ENCODE results near the gene TMEM135. TPM values are rescaled to one million over a fixed set of nuclear protein-coding genes. Genes with fewer than 3 reads are reported as not detected.

The TMEM135 gene
- total RNA-seq, 1 experiment from 2014 or later, result 95.2 TPM

GRCh38 chr11:87366346-87366745 lies 328.6 kb downstream of the TMEM135 start:
- peaks cover 2% of the 10 kb centered on the region for H3K27me3 Mint-ChIP-seq (ENCODE audit: insufficient read depth, unreplicated experiment)
- no peaks in the 10 kb centered on the region for H3K4me1 Mint-ChIP-seq (ENCODE audit: low read depth, unreplicated experiment)
- Histone ChIP-seq H3K36me3 (ENCODE audit: control insufficient read depth, insufficient read depth, low read length) (no peaks in the 10 kb centered on the region), H3K4me3 (ENCODE audit: low read depth, low read length) (no peak overlapping the region), H3K4me1 (no peaks in the 10 kb centered on the region), H3K27me3 (replicated peaks; ENCODE audit: control insufficient read depth, insufficient read depth, low read length) (no peaks in the 10 kb centered on the region), H3K9me3 (no peaks in the 10 kb centered on the region)
- no peak overlapping the region for H3K4me3 Mint-ChIP-seq (ENCODE audit: unreplicated experiment)
- DNase-seq, result no peak
- ChIA-PET POLR2A (no interaction called here), CTCF (no interaction called here)
- no peaks in the 10 kb centered on the region for H3K9me3 Mint-ChIP-seq (ENCODE audit: unreplicated experiment)
- H3K27ac Mint-ChIP-seq (ENCODE audit: unreplicated experiment), result no peak overlapping the region
- H3K36me3 Mint-ChIP-seq (ENCODE audit: insufficient read depth, unreplicated experiment), result no peaks in the 10 kb centered on the region
- intact Hi-C loops (cut with micrococcal nuclease; ENCODE audit: unreplicated experiment), result no loop called here
- BruUV-seq (replicated peaks), result no TSS peak
- no peak for TF ChIP-seq CTCF (IDR thresholded peaks at IDR 0.05; ENCODE audit: insufficient read depth in 1 of 2, low read depth in 1 of 2, low read length in 1 of 2, severe bottlenecking in 1 of 2, unreplicated experiment in 1 of 2)

GRCh38 chr11:87366763-87367405 lies 329.1 kb downstream of the TMEM135 start:
- H3K9me3 ChIP-seq, result no peaks in the 10 kb centered on the region
- H3K36me3 Mint-ChIP-seq (ENCODE audit: insufficient read depth, unreplicated experiment), result no peaks in the 10 kb centered on the region
- ChIA-PET POLR2A (no interaction called here), CTCF (no interaction called here)
- peaks cover 2% of the 10 kb centered on the region for H3K27me3 Mint-ChIP-seq (ENCODE audit: insufficient read depth, unreplicated experiment)
- no peak for DNase-seq
- H3K9me3 Mint-ChIP-seq (ENCODE audit: unreplicated experiment), result no peaks in the 10 kb centered on the region
- BruUV-seq (replicated peaks), result no TSS peak
- H3K4me1 Mint-ChIP-seq (ENCODE audit: low read depth, unreplicated experiment), result no peaks in the 10 kb centered on the region
- TF ChIP-seq CTCF (IDR thresholded peaks at IDR 0.05; ENCODE audit: insufficient read depth in 1 of 2, low read depth in 1 of 2, low read length in 1 of 2, severe bottlenecking in 1 of 2, unreplicated experiment in 1 of 2), result no peak
- intact Hi-C loops (cut with micrococcal nuclease; ENCODE audit: unreplicated experiment), result no loop called here
- H3K27me3 ChIP-seq (replicated peaks; ENCODE audit: control insufficient read depth, insufficient read depth, low read length), result no peaks in the 10 kb centered on the region
- no peak overlapping the region for H3K4me3 ChIP-seq (ENCODE audit: low read depth, low read length)
- no peaks in the 10 kb centered on the region for H3K36me3 ChIP-seq (ENCODE audit: control insufficient read depth, insufficient read depth, low read length)
- H3K4me3 Mint-ChIP-seq (ENCODE audit: unreplicated experiment), result no peak overlapping the region
- H3K27ac Mint-ChIP-seq (ENCODE audit: unreplicated experiment), result no peak overlapping the region
- no peaks in the 10 kb centered on the region for H3K4me1 ChIP-seq

GRCh38 chr11:87368151-87368550 lies 330.4 kb downstream of the TMEM135 start:
- intact Hi-C loops (cut with micrococcal nuclease; ENCODE audit: unreplicated experiment), result no loop called here

More at GRCh38 chr11:87368151-87368550, 330.4 kb downstream of the TMEM135 start:
- DNase-seq, result no peak
- ChIA-PET POLR2A (no interaction called here), CTCF (no interaction called here)
- H3K9me3 ChIP-seq, result no peaks in the 10 kb centered on the region
- Mint-ChIP-seq H3K27ac (ENCODE audit: unreplicated experiment) (no peak overlapping the region), H3K27me3 (ENCODE audit: insufficient read depth, unreplicated experiment) (peaks cover 2% of the 10 kb centered on the region), H3K4me1 (ENCODE audit: low read depth, unreplicated experiment) (no peaks in the 10 kb centered on the region), H3K9me3 (ENCODE audit: unreplicated experiment) (no peaks in the 10 kb centered on the region), H3K36me3 (ENCODE audit: insufficient read depth, unreplicated experiment) (no peaks in the 10 kb centered on the region), H3K4me3 (ENCODE audit: unreplicated experiment) (no peak overlapping the region)
- TF ChIP-seq CTCF (IDR thresholded peaks at IDR 0.05; ENCODE audit: insufficient read depth in 1 of 2, low read depth in 1 of 2, low read length in 1 of 2, severe bottlenecking in 1 of 2, unreplicated experiment in 1 of 2), result no peak
- no peak overlapping the region for H3K4me3 ChIP-seq (ENCODE audit: low read depth, low read length)
- no TSS peak for BruUV-seq (replicated peaks)
- H3K36me3 ChIP-seq (ENCODE audit: control insufficient read depth, insufficient read depth, low read length), result no peaks in the 10 kb centered on the region
- H3K4me1 ChIP-seq, result no peaks in the 10 kb centered on the region
- H3K27me3 ChIP-seq (replicated peaks; ENCODE audit: control insufficient read depth, insufficient read depth, low read length), result no peaks in the 10 kb centered on the region
